NCI-H460 (cell line): ENCODE results near the gene ITGBL1. TPM values are rescaled to one million over a fixed set of nuclear protein-coding genes. Genes with fewer than 3 reads are reported as not detected.
A peak's percentile ranks its signal among the peaks of the same experiment; 100 is the strongest.

ENCODE experiments used
- DNase-seq: peaks from one replicate; pipeline ENCODE4 v3.0.0-alpha.2; 2016; ENCODE audit warnings: low read depth; ENCODE audit errors: extremely low read depth
- total RNA-seq: library from RNA; depleted of rRNA; stranded (reverse); fragments of >200 nt; shearing (Covaris generic); gene quantifications from 2 replicates; pipeline ENCODE4 v1.2.3, GENCODE V29; 2014

ITGBL1 gene
- total RNA-seq, 1 experiment from 2014 or later: 29.5 TPM

DNA sequence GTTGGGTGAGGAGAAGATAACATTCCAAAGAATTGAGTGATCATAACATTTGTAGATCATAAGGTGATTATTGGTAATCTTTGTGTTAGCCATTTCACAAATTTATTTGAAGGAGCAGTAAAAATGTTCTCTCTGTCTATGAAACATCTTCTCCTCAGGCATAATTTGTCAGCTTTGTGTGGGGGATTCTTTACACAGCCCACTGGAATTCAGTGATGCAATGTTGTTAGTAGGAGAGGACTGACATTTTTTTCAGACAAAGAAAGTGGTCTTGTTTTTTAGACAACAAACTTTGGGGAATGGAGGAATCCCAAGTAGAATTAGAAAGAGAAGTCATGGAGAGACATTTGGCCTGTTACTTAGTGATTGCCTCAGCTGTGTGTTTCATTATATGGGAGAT is 100.3 kb downstream of the ITGBL1 start:
- no peak for DNase-seq

DNA sequence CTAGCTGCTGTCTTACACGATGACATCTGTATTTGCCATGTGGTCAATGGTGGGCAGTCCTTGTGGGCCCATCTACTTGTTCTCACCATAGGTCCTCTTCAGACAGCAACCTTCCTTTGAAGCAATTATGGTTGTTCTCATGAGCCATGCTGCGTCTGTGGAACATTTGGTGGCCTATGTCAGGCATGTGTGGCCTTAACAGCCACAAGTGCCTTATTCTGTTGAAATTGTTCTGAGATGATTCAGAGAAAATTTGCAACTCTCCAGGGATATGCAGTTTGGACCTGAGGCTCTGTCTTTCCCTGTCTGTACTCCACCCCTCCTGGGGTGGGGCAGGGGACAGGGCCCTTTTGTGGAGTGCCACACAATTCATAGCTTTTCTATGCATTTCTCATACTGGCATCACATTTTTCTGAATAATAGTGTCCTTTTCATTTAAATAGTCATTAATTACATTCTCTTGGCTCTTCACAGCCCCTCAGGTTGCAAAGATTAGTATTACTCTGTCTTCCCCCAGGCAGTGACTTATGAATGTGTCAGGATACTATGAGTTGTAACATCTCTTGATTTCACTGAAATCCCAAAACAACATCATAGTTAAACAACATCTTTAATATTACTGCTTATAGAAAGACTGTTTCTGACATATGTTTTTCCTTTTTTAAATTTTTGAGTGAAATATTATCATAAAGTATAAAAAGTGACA is 102.1 kb downstream of the ITGBL1 start:
- DNase-seq: no peak

DNA sequence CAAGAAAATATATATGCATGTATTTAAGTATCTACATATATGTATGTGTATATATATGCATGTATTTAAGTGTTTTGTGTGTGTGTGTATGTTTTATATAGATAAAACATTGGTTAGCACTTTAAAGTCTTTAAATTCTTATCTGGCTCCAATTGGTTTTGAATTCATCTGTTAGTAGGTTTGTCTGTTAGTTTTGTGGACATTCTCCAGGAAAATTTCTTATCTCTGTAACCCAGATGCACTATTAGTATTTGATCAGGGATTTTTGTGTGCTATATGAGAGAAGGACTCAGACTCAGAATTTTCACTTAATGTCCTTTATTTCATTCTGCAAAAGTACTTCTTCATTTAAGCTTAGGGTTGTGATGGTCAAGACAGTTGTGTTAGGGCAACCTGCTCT is 103.1 kb downstream of the ITGBL1 start:
- DNase-seq: no peak

DNA sequence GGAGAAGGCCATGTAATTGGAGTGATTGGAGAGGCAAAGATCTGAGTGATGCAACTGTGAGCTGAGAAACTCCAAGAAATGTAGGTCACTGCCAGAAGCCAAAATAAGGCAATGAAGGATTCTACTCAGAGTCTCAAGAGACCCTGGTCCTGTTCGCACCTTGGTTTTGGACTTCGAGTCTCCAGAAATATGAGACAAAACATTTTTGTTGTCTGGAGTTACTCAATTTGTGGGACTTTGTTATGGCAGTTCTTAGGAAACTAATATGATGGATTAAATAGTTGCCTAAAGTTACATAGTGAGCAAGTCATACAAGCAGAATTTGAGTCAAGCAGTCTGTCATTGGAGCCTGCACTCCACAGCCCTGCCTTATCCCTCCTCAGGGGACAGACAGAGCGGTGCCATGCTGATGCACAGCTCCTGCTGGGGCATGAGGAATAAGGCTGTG is 104.2 kb downstream of the ITGBL1 start:
- no peak for DNase-seq

DNA sequence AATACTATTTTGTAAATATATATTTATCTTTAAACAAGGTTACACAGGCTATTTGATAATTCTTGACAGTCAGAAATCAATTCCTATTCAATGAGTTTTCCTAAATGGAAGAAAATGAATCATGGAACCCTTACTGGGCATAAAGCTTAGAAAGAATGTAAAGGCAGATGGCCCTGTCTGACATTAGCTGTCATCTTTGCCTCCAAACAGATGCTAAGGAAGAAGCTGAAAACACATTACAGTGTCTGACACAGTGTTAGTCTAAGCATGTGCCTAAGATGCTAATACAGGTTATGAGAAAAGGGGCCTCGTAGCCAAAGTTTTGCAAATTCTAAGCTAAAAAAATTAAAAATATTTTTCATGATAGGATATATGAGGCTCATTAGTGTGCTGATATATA is 112.8 kb downstream of the ITGBL1 start:
- DNase-seq: no peak

DNA sequence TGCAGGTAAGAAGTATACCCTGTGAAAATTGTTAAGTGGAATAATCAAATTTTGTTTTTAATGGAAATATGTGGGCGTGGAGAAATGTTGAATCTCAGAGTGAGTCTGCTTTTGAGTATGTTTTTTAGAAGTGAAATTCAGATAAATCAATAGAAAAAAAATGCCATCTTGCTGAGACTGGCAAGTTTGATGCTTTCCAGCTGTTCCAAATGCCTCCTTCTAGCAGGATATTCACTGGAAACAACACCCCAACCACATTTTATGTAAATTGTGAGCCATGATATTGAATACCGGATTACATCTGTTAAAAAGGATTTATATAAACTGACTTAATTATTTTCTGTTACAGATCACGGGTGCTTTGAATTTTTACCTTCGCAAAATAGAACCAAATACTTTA is 115.4 kb downstream of the ITGBL1 start:
- no peak for DNase-seq

DNA sequence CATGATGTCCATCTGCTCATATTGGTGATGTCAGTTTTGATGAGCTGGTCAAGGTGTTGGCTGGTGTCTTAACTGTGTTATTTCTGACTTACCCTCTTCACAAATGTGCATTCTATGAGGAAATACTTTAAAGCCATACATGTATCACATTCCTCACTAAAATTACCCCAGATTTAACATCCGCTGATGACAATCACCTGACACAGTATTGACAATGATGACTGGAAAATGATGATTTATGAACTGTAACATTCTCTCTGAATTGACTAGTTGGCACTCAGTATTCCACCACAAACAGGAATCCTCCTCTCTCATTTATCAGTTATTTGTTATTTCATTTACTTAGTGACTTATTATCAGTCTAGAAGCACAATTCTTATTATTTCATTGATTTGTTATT is 117.3 kb downstream of the ITGBL1 start:
- DNase-seq: no peak

DNA sequence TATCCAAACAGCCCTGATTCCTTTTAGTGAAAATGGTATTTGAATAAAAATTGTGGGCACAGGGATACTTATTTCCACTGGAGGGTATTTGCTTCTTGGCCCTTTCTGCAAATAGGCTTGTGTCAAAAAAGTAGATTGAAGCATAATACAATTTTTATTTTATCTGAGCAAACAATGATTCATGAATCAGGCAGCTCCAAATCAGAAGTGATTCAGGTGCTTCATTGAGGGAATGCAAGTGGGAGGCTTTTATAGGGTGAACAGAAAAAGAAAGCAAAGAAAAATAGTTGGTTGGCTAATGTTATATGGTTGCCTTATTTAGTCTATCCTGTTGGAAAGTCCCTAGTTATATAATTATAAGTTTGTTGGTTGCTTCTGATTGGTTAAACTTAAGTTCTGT is 117.9 kb downstream of the ITGBL1 start:
- DNase-seq: no peak

DNA sequence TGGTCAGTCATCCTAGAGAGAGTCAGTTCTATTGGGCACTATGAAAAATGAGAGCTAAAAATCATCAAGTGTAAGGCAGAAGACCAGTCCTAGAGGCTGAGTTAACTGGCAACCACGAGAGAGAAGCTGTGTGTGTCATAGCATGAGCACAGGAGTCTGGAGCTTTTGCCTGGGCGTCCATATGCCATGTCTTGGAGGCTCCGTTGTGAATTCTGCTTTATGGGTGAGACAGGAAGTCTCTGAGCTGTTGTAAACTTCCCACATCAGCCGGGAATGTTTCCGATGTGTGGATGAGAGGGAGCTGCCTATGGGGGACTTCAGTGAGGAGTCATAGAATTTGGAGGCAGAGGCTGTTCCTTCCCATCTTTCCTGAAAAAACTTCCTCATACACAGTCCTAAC is 120.0 kb downstream of the ITGBL1 start:
- no peak for DNase-seq

DNA sequence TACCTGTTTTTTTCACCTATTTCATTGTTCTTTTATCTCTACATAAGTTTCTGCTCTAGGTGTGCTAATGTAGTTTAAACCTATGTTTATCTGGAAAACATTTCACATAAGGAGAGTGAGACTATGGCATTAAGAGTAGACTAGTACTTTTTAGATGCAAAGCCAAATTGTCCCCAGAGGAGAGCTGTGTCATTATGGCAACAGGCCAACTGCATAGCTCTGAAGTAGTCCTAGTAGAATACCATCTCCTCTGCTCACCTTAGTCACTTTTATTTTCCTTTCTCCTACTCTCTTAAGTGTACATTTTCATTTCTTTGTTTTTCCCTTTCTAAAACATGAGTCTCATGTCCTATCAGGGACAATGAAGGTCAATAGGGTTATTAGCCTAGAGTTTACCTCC is 123.1 kb downstream of the ITGBL1 start:
- no peak for DNase-seq

DNA sequence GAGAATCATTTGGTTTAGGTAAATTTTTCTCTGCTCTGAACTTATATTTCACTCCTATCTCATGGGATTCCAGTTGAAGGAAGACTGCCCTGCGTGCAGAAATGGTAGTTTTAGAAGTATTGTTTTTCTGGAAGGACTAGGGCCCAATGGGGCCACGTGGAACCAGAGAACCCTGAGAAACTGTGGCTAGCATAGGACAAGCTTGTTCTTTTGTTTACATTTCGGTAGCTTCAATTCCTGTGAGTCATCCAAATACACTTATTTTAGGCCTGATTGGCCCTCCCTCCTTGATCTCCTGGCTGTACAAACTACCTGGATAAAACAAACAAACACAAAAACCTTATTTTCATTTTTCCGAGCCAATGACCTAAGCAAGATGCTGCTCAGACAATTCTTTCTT is 124.0 kb downstream of the ITGBL1 start:
- DNase-seq: no peak

DNA sequence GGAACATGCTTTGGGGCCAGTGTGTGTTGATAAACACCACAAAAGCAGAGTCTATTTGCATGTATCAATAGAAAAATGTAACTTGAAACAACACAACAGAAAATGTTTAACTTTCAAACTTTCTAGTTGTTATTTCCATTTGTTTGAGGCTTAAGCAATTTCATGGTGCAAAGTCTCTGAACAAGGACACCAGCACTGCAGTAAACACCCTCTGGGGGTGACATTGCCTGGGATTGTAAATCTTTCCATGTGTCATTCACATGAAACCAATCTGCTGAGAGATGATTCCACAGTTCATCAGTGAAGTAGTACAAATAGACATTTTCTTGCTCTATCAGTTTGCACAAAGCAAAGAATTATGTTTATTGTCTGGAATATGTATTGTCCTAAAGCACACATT is 124.5 kb downstream of the ITGBL1 start:
- no peak for DNase-seq

DNA sequence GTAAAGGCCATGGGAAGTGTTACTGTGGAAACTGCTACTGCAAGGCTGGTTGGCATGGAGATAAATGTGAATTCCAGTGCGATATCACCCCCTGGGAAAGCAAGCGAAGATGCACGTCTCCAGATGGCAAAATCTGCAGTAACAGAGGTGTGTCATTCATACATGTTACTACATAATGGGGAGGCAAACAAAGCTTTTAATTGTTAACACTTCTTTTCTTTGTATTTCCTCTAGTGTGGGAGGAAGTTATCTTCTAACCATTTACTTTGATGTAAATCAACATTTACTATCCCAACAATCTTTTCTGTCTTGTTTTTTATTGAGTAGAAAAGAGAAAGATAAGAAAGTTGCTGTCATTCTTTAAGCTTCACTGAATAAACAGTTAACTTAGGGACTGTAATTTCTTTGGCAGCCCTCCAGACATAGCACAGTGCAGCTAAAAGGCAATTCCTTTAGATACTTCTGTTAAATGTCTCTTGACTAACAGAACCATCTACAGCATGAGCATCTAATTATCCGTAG is 126.9 kb downstream of the ITGBL1 start:
- DNase-seq: peak; percentile 60

DNA sequence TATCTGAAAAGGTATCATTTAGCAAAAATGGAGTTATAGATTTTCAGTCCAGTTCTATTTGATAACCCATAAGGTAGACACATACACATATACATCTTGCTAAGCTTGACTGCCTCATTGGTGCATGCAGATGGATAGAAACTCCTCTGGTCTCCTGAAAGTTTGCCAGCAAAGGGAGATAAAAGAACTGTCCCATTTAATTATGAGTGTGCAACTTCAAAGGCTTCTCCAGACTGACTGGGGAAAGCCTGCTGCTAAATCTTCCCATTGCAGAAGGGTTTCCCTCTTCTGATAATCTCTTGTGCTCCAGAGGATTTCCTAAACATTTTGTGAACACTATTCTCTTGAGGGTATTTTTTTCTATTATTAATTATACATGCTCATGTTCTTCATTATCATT is 131.9 kb downstream of the ITGBL1 start:
- no peak for DNase-seq

DNA sequence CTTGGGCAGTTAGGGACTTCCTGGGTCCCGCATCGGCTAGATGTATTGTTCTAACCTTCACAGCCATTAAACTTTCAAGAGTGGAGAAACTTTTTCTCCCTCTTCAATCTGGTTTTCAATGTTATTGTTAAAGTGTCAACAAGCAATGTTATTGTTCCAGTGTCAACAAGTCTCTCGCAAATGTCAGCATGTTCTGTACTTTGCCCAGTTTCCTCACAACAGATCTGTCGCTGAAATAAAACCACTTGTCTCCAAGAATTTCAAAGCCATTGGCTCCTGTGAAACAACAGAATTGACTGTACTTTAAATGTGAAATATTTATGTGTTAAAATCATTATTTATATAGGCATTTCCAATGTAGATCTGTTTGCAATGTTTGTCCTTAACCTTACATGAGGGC is 138.0 kb downstream of the ITGBL1 start:
- no peak for DNase-seq

DNA sequence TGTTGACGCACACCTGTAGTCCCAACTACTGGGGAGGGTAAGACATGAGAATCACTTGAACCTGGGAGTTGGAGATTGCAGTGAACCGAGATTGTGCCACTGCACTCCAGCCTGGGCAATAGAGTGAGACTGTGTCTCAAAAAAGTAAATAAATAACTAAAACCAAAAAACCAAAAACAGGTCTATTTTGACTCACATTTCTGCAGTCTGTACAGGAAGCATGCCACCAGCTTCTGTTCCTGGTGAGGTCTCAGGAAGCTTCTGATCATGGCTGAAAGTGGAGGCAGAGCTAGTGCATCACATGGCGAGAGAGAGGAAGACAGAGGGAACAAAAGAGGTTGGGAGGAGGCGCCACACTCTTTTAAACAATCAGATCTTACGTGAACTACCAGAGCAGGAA is 142.5 kb downstream of the ITGBL1 start:
- DNase-seq: no peak

DNA sequence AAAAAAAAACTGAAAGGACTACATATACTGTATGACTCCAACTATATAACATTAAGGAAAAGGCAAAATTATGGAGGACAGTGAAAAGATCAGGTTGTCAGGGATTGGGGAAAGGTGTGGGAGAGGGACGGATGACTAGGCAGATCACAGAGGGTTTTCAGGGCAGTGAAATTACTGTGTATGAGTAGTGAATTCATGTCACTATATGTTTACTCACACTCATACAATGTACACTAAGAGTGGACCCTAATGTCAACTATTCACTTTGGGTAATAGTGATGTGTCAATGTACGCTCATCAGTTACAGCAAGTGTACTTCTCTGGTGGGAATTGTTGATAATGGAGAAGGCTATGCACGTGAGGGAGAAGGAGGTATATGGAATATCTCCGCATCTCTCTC is 144.3 kb downstream of the ITGBL1 start:
- no peak for DNase-seq

DNA sequence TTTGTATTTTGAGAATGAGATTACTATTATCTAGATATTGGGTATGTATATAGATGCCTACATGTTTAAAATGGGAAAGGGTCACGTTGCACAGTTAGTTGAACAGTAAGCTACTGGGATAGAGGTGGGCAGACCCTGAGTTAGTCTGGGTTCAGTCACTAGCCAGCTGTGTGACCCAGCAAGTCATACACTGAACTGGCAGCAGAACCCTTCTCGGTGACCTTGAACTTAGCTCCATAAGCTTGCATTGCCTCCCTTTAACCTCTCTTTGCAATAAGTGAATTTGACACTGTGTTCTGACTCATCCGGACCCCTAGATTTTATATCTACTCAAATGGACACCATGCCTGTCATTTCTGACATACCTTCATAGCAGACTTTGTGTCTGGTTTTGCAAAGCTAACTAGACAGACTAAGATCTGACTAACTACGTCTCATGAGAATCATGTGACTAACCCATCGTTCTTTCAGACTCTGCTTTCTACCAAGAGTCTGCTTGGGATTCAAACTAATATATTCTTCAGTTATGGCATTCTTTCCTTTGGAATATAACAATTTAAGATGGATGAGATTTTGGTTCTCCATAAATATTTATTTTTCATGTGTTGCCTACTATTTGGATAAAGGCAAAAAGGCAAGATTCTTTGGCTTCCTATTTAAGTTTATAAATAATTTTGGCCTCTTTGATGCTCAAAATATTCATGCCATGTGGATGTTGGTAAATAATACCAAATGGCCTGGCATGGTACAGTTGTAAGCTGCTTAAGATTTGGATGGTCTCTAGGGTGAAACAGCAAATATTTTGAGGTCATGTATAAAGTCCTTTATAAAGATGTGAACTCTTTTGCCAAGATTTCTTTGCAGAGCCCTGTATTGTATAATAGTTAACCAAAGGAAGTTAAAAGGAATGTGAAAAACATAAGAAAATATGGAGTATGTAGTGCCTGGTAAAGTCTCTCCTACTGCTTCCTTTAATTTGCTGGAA is 159.3 kb downstream of the ITGBL1 start:
- no peak for DNase-seq

DNA sequence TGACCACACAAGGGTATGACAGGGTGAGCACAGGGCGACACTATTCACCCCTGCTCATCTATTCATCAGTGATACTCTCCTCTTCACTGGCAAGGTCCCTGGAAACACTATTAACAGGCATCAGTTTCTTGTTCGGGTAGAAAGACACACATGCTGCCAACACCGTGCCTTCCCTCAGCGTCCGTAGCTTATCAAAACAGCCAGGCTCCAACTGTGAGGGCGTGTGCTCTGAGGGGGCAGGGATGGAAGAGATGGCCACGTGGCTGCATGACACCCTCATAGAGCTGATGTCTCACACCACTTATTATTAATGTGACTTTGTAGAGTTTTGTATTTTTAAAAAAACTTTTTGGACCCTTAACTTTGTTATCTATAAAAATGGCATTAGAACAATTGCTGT is 160.3 kb downstream of the ITGBL1 start:
- DNase-seq: no peak

DNA sequence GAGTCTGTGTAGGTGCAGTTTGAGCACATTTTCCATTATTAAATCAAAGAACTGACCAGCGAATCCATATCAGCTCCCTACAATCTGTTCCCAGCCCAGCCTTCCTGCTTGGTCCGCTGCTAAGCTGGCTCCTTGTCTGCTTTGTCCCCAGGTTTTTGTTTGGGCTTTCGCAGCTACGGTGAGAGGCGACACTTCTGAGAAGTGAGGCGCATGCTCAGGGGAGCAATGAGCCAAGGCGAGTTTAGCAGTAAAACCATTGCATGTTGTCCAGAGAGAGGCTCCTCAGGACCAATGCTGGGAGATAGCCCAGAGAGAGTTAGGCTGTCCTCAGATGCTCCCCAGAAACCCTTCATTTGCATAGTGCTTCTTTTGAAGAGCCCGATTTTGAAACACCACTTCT is 162.0 kb downstream of the ITGBL1 start:
- DNase-seq: no peak

DNA sequence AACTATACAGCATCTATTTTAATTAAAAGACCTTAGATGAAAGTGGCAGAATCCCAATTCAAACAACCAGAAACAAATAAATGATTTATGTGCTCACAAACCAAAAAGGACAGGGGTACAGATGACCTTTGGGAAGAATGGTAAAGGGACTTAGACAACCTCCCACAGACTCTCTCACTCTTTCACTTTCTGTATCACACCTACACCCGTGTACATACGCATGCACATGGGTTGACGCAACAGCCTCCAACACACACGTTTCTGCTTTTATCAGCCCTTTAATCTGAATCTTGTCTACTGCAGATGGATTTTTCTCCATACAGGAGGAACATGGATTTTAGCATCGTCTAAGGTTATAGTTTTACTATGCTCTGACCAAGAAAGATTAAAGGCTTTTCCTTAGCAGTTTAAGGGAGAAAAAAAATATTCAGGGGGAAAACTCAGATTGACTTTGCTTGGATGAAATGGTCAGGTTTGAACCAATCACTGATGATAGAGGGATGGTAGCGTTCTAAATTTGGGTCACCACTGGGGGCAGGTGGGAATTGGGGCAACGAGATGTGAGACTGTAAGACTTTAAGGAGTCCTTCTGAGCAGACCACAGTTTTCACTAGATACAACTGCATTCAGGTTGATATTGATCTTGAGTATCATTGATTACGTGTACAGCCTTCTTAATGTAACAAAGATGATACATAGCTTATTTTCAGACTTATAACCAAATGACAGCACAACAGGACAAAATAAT is 166.1 kb downstream of the ITGBL1 start:
- DNase-seq: no peak
